MCF 10A (cell line): Measurements from ENCODE around the gene WDFY1. TPM values are rescaled to one million over a fixed set of nuclear protein-coding genes. Genes with fewer than 3 reads are reported as not detected.

ENCODE experiments used
- BruUV-seq: library from RNA; stranded (reverse); fragments of 400-500 nt; replicated peaks from 2 replicates; lab custom pipeline; 2021; lab: Mats Ljungman, UMichigan
- CTCF ChIA-PET: fragments of 300-600 bp; sonication (Branson Sonifier 250); formaldehyde crosslinking; extraction: SDS; loops from one replicate; lab custom pipeline; 2021; ENCODE audit warnings: antibody characterized with exemption, inconsistent platforms; lab: Yijun Ruan, JAX
- POLR2A ChIA-PET: fragments of 300-600, 350-650 bp; sonication (Branson Sonifier 250); formaldehyde crosslinking; extraction: SDS; loops from one replicate; lab custom pipeline; 2020; ENCODE audit warnings: antibody characterized with exemption, inconsistent platforms; lab: Yijun Ruan, JAX
- DNase-seq: peaks from one replicate; pipeline ENCODE4 v3.0.0-alpha.2; 2018; ENCODE audit not compliant: unreplicated experiment
- H3K27ac Mint-ChIP-seq: one replicate; pipeline ENCODE4 v1.8.0; 2022; ENCODE audit warnings: mild to moderate bottlenecking, low read depth, mixed read lengths; ENCODE audit not compliant: unreplicated experiment
- H3K27me3 Mint-ChIP-seq: one replicate; pipeline ENCODE4 v1.8.0; 2022; ENCODE audit warnings: mixed read lengths; ENCODE audit not compliant: insufficient read depth, unreplicated experiment
- H3K36me3 Mint-ChIP-seq: one replicate; pipeline ENCODE4 v1.8.0; 2022; ENCODE audit warnings: mild to moderate bottlenecking, moderate library complexity, mixed read lengths; ENCODE audit not compliant: insufficient read depth, unreplicated experiment
- H3K4me1 Mint-ChIP-seq: one replicate; pipeline ENCODE4 v1.8.0; 2022; ENCODE audit warnings: mixed read lengths; ENCODE audit not compliant: insufficient read depth, unreplicated experiment
- H3K4me3 Mint-ChIP-seq: one replicate; pipeline ENCODE4 v1.8.0; 2022; ENCODE audit warnings: mild to moderate bottlenecking, moderate library complexity, mixed read lengths; ENCODE audit not compliant: unreplicated experiment
- H3K9me3 Mint-ChIP-seq: one replicate; pipeline ENCODE4 v1.8.0; 2022; ENCODE audit warnings: mixed read lengths; ENCODE audit not compliant: unreplicated experiment
- CTCF ChIP-seq: fragments of 200-600 bp; IDR thresholded peaks from one replicate; pipeline ENCODE4 v1.8.0; 2022; ENCODE audit warnings: antibody characterized with exemption, mild to moderate bottlenecking; ENCODE audit not compliant: unreplicated experiment
- intact Hi-C: fragments of 100-400 bp; cut with micrococcal nuclease; formaldehyde crosslinking; loops from 2 replicates; pipeline ENCODE4 v1.14.1; 2022
- total RNA-seq: library from RNA; stranded (reverse); gene quantifications from 2 replicates; pipeline ENCODE4 v1.2.3, GENCODE V29; 2022

The WDFY1 gene
- total RNA-seq, 1 experiment from 2014 or later: 36.9 TPM

DNA sequence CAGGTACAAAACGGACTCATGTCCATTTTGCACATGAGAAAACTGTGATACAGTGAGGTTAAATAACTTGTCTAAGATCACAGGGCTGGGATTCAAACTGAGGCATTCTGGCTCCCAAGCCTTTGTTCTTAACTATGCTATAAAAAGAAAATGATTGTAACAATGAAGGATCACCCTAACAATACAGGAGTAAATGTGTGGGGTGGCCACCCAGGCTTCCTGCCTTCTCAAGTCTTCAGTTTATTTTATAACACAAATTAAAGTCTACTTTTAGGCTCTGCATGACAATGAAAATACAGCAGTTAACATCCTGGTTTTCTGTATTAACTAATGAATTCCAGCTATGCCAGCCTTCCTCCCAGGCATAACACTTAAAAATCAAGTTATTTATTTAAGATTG is 7.6 kb downstream of the WDFY1 start:
- TF ChIP-seq CTCF: no peak
- Mint-ChIP-seq H3K4me1 (peaks cover 29% of the 10 kb centered on the region), H3K36me3 (peaks cover 14% of the 10 kb centered on the region), H3K27ac (no peak overlapping the region), H3K9me3 (no peaks in the 10 kb centered on the region), H3K4me3 (no peak overlapping the region), H3K27me3 (no peaks in the 10 kb centered on the region)
- CTCF ChIA-PET: interaction anchor here (1.1 kb wide), 1 partner anchor 27 kb away, joined by 3 read pairs; no protein-coding TSS in a partner anchor
- intact Hi-C loops: no loop called here
- no peak for DNase-seq
- POLR2A ChIA-PET: no interaction called here
- no TSS peak for BruUV-seq

GRCh38 chr2:223936862-223937326 is 8.2 kb downstream of the WDFY1 start:
- H3K4me3 Mint-ChIP-seq: no peak overlapping the region
- DNase-seq: no peak
- TF ChIP-seq CTCF: no peak
- intact Hi-C loops: no loop called here
- H3K9me3 Mint-ChIP-seq: no peaks in the 10 kb centered on the region
- peaks cover 27% of the 10 kb centered on the region for H3K4me1 Mint-ChIP-seq
- no peaks in the 10 kb centered on the region for H3K27me3 Mint-ChIP-seq
- H3K27ac Mint-ChIP-seq: no peak overlapping the region
- BruUV-seq: no TSS peak
- CTCF ChIA-PET: interaction anchor here (1.1 kb wide), 1 partner anchor 10 kb away, joined by 3 read pairs; no protein-coding TSS in a partner anchor
- H3K36me3 Mint-ChIP-seq: peaks cover 14% of the 10 kb centered on the region
- POLR2A ChIA-PET: no interaction called here

- no peak for DNase-seq
- no peak for TF ChIP-seq CTCF
- no TSS peak for BruUV-seq
- H3K36me3 Mint-ChIP-seq: peaks cover 8% of the 10 kb centered on the region
- ChIA-PET POLR2A (interaction anchor here (0.7 to 1.2 kb wide), 2 partner anchors 9 to 36 kb away, joined by 3 read pairs; no protein-coding TSS in a partner anchor), CTCF (interaction anchor here (0.7 to 0.8 kb wide), 2 partner anchors 21 to 25 kb away, joined by 3 read pairs; no protein-coding TSS in a partner anchor)
- H3K9me3 Mint-ChIP-seq: no peaks in the 10 kb centered on the region
- H3K27ac Mint-ChIP-seq: no peak overlapping the region
- H3K27me3 Mint-ChIP-seq: no peaks in the 10 kb centered on the region
- intact Hi-C loops: no loop called here
- H3K4me3 Mint-ChIP-seq: no peak overlapping the region
- peaks cover 17% of the 10 kb centered on the region for H3K4me1 Mint-ChIP-seq
Measured at GRCh38 chr2:223935459-223936125, 9.5 kb downstream of the WDFY1 start.

- intact Hi-C loops: no loop called here
- POLR2A ChIA-PET: interaction anchor here (0.7 to 1.2 kb wide), 2 partner anchors 35 to 74 kb away, joined by 3 to 4 read pairs; no protein-coding TSS in a partner anchor
- peaks cover 17% of the 10 kb centered on the region for H3K4me1 Mint-ChIP-seq
Measured at GRCh38 chr2:223934870-223935269, 10.3 kb downstream of the WDFY1 start.

More at GRCh38 chr2:223934870-223935269, 10.3 kb downstream of the WDFY1 start:
- Mint-ChIP-seq H3K27me3 (no peaks in the 10 kb centered on the region), H3K36me3 (peaks cover 8% of the 10 kb centered on the region), H3K9me3 (no peaks in the 10 kb centered on the region), H3K27ac (no peak overlapping the region), H3K4me3 (no peak overlapping the region)
- no peak for TF ChIP-seq CTCF
- CTCF ChIA-PET: interaction anchor here (0.6 kb wide), 2 partner anchors 24 to 43 kb away, joined by 3 read pairs; no protein-coding TSS in a partner anchor
- no TSS peak for BruUV-seq
- no peak for DNase-seq
